ENCODE measurements around the gene MACROD2.

GRCh38 chr20:14422892-14423291 is 427.6 kb downstream of the MACROD2 start:
- TF ChIP-seq EZH2 (IDR thresholded peaks at IDR 0.05; ENCODE audit: insufficient read depth, low read length) (no peak), CTCF (IDR thresholded peaks at IDR 0.05; ENCODE audit: insufficient read depth, low read depth, low read length) (no peak)
